Activated CD4-positive, CD25-positive, alpha-beta regulatory T cell treated with anti-CD3 and anti-CD28 coated beads, Interleukin-2, amount 50 U/mL, for 72 hours (primary cell): ENCODE results near the gene CXCR6.

Experiments used
- DNase-seq: peaks from one replicate; pipeline ENCODE4 v3.0.0; 2021

The CXCR6 gene

GRCh38 chr3:45949432-45949831 is 6.2 kb downstream of the CXCR6 start:
- no peak for DNase-seq

GRCh38 chr3:45950131-45950530 is 6.9 kb downstream of the CXCR6 start:
- no peak for DNase-seq

GRCh38 chr3:45950686-45951600 is 7.7 kb downstream of the CXCR6 start:
- no peak for DNase-seq

GRCh38 chr3:45951946-45952345 is 8.7 kb downstream of the CXCR6 start:
- no peak for DNase-seq

- DNase-seq = no peak
Observed at GRCh38 chr3:45952456-45952855, 9.2 kb downstream of the CXCR6 start.

GRCh38 chr3:45953536-45953935 is 10.3 kb downstream of the CXCR6 start:
- no peak for DNase-seq

GRCh38 chr3:45954306-45954705 is 11.0 kb downstream of the CXCR6 start:
- no peak for DNase-seq

GRCh38 chr3:45955017-45955647 is 11.9 kb downstream of the CXCR6 start:
- no peak for DNase-seq

- DNase-seq = no peak
Observed at GRCh38 chr3:45955706-45956105, 12.4 kb downstream of the CXCR6 start.

- peak; percentile 7 for DNase-seq
Observed at GRCh38 chr3:45957586-45957985, 14.3 kb downstream of the CXCR6 start.

GRCh38 chr3:45958321-45958791 is 15.1 kb downstream of the CXCR6 start:
- DNase-seq = peak; percentile 19

GRCh38 chr3:45959201-45959600 is 15.9 kb downstream of the CXCR6 start:
- DNase-seq = peak; percentile 8

- no peak for DNase-seq
Observed at GRCh38 chr3:45960289-45960688, 17.0 kb downstream of the CXCR6 start.

GRCh38 chr3:45962033-45962432 is 18.8 kb downstream of the CXCR6 start:
- no peak for DNase-seq

- DNase-seq = peak; percentile 53
Observed at GRCh38 chr3:45964139-45964538, 20.9 kb downstream of the CXCR6 start.

GRCh38 chr3:45965253-45965652 is 22.0 kb downstream of the CXCR6 start:
- no peak for DNase-seq

GRCh38 chr3:45965653-45966052 is 22.4 kb downstream of the CXCR6 start:
- no peak for DNase-seq

- DNase-seq = no peak
Observed at GRCh38 chr3:45966371-45966791, 23.1 kb downstream of the CXCR6 start.

- DNase-seq = no peak
Observed at GRCh38 chr3:45966950-45967640, 23.8 kb downstream of the CXCR6 start.

GRCh38 chr3:45967724-45968123 is 24.5 kb downstream of the CXCR6 start:
- DNase-seq = no peak

GRCh38 chr3:45968149-45968548 is 24.9 kb downstream of the CXCR6 start:
- DNase-seq = no peak

GRCh38 chr3:45968706-45969105 is 25.4 kb downstream of the CXCR6 start:
- no peak for DNase-seq

GRCh38 chr3:45969116-45969515 is 25.9 kb downstream of the CXCR6 start:
- DNase-seq = no peak

GRCh38 chr3:45969953-45970352 is 26.7 kb downstream of the CXCR6 start:
- DNase-seq = no peak
